GM19463 (cell line): Measurements from ENCODE around the gene KIF5B.
"Not testable (repeated sequence)": the region's sequence is repeated elsewhere in the genome, so short reads cannot be mapped to it uniquely, and the experiment has no call there.

Experiments
- ATAC-seq: cut with Tn5 transposase; IDR thresholded peaks from one replicate; pipeline ENCODE4 v1.9.1; 2021; ENCODE audit warnings: mild to moderate bottlenecking, moderate library complexity; ENCODE audit not compliant: unreplicated experiment

The KIF5B gene

DNA sequence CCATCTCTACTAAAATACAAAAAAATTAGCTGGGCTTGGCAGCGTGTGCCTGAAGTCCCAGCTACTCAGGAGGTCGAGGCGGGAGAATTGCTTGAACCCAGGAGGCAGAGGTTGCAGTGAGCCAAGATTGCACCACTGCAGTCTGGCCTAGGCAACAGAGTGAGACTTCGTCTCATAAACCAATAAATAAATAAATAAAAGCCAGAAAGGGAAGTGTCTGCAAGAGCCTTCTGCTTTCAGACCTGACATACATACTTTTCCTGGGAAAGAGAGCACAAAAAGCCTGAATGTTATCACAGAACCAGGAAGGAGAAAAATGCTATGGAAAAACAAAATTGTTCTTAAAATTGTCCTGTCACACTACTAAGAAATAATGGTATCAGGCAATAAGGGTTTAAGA lies 4.1 kb upstream of the KIF5B start:
- no peak for ATAC-seq

DNA sequence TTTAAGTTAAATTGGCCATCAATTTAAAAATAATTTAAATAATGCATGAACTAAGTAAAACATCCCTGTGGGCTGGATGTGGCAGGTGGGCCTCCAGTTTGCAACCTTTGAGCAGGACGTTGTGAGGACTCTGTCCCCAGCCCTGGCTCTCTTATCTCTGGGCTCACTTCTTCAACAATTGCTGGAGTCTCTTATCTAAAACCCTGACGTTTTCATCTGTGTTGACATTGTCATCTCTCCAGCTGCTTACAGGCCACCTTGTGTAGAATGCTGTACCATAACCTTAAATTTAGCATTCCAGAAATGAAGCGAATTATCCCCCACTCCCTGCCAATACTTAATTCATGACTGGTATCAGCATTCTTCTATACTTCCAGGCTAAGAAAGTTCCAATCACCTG lies 3.2 kb upstream of the KIF5B start:
- ATAC-seq: no peak

DNA sequence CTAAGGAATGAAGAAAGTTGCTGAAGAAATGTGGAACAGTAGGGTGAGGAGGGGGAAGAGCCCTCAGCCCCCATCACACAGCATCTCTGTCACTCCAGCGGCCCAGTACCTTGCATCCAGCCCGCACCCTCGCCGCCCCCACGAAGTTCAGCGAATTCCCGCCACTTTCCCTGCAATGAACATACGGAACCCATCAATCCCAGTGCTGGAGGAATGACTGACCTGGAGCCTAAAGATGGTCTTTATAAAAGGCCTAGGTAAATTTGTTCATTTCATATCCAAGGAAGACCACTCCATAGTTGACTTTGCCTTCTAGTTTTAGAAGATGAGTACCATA lies 779 bp upstream of the KIF5B start:
- no peak for ATAC-seq

DNA sequence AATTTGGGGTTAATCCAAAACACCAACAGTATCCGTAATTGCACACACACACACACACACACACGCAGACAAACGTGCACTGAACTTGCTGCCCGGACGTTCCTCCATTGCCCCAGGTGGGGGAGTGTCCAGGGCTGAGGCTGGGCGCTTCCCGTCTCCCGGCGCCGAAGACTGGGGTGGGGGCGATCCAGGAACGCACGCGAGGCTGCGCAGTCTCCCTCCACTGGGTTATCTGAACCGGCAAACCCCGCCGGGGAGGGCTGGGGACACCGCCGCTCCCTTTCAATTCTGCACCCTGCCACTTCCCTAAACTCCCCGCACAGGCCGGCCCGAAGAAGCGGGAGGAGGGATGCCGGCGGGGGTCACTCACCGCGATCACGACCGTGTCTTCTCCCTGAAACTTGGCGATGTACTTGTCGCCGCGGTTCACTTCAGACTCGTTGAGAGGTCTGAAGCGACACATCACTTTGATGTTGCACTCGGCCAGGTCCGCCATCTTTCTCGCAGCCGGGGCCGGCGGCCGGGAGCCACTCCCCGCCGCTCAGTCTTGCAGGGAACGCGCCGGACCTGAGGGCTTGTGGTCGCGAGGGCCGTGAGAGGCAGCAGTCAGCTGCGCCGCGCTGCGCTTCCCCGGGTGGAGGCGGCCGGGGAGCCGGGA lies 618 bp downstream of the KIF5B start:
- peak; percentile 46 for ATAC-seq

DNA sequence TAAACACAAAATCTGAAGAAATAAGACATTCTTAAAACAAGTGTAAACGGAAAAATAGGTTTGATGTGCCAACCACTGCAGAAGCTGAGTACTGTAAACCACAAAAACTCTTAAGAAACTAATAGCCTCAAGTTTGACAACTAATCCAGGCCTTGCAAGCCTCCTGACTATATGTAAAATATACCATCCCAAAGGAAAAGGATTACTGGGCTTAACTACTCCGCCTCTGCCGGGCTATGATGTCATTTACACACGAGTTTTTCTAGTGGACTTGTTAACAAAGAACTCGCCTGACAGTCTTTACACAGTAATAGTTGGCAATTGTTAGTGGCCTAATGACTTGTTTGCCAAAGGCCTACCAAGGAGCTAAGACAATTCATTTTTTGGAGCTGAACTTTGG lies 2.1 kb downstream of the KIF5B start:
- no peak for ATAC-seq

DNA sequence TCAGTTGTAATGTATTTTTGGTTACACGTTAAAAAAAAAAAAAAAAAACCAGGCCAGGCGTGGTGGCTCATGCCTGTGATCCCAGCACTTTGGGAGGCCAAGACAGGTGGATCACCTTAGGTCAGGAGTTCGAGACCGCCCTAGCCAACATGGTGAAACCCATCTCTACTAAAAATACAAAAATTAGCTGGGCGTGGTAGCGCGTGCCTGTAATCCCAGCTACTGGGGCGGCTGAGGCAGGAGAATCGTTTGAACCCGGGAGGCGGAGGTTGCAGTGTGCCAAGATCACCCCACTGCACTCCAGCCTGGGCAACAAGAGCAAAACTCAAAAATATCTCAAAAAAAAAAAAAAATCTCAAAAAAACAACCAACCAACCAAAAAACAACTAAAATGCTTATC lies 2.8 kb downstream of the KIF5B start:
- ATAC-seq: not testable (repeated sequence)

DNA sequence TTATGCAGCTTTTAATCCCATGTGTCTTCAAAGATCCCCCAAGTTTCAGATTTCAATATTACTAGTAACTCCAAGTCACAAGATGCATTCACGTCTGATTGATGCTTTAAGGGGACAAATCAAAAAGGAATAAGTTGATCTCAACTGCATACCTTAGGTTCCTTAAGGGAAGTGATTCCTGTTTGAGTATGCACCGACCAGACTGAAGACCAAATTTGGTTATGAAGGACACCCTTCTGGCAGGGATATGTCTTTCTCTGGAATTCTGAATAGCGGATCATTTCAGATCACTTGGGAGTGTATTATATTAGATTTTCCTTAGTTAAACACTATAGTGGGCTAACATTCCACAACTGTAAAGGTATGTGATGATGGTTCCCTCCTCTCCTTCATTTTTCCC lies 4.3 kb downstream of the KIF5B start:
- ATAC-seq: no peak

DNA sequence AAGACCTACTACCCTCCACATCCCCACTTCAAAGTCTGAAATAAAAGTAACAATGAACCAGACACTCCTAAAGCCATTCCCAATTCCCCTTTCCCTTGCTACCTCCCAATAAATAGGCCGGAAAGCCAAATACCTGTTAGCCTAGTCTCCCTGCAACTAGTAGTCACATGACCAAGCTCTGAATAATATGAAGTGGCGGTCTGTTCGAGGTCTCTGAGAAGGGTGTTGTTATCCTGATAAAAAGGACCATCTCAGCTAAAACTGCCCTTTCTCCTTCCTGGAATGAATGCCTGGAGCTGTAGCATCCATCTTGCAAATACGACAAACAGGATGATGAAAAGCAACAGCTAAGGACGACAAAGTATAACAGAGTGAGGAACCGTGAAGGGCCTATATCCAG lies 6.0 kb downstream of the KIF5B start:
- no peak for ATAC-seq

DNA sequence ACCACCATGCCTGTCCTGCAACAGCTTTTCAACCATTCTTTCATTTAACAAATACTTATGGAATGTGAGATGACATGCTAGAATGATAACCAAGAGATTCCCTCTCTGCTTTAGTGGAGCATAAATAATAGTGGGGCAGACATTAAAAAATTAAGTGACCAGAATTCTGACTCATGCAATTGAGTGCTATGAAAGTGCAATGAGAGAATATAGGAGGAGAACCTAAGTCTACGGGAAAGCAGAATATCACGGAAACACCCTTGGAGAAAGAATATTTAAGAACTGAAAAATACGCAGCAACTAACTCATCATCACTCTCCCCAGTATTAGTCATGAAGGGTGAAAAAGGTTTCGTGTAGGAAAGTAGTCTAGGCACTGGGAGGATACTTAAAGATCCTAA lies 7.1 kb downstream of the KIF5B start:
- ATAC-seq: no peak

DNA sequence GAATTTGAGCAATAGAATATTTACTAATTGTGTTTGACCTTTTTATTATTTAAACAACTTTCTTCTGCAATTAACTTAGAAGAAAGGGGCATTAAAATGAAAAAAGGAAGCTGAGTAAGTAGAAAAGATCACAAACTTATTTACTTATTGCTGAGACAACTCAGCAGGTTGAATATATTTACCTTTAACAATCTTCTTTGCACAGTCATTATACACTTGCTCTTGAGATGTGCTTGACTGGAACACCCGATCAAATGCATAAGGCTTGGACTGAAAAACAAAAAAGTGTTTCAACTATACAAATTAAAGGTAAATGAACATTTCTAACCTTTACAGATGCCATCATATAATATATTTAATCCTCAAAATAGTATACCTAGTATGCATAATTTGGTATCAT lies 7.9 kb downstream of the KIF5B start:
- ATAC-seq: no peak

DNA sequence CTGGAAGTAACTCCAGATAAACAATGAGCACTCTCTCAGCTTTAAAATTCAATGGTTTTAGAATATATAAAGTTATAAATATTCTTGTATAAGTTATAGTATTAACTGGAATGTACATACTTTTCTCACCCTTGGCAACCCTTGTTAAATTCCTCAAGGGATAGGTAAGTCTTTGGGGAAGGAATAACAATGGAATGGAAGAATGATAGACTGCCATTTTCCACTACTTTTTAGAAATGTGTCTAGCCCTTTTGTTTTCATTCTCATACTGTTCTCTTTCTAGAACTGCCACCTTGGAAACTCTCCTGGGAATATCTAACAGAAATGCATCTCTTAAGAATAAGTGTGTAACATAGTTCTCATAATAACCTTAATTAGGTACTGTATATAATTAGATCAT lies 8.3 kb downstream of the KIF5B start:
- ATAC-seq: no peak

DNA sequence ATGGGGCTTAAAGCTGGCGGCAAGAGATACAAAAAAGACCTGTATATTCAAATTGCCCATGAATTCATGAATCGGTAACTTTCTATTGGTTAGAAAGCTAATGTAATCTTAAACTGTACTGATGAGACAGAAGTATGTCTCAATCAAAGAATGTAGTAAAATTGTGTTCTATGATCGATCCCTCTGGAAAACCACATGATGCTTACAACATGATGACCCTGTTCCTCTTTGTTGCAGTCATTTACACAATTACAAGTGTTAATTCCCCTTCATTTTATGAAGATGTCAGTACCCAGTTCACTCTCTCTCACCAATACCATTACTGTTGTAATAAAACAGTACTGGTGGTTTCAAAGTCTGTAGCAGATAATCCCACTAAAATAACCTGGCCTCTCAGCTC lies 10.1 kb downstream of the KIF5B start:
- no peak for ATAC-seq

DNA sequence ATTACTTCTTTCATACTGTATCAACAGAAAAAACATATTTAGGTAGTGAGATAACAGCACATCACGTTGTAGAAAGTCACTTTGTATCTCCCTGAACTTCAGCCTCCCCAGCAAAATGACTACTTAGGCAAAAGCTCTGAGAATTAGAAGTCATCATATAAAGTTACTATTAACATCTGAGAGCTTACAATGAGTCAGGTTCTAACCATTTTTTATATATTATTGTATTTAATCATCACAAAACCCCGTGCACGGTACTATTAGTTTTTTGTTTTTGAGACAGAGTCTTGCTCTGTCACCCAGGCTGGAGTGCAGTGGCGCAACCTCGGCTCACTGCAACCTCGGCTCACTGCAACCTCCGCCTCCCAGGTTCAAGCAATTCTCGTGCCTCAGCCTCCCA lies 13.5 kb downstream of the KIF5B start:
- ATAC-seq: not testable (repeated sequence)

DNA sequence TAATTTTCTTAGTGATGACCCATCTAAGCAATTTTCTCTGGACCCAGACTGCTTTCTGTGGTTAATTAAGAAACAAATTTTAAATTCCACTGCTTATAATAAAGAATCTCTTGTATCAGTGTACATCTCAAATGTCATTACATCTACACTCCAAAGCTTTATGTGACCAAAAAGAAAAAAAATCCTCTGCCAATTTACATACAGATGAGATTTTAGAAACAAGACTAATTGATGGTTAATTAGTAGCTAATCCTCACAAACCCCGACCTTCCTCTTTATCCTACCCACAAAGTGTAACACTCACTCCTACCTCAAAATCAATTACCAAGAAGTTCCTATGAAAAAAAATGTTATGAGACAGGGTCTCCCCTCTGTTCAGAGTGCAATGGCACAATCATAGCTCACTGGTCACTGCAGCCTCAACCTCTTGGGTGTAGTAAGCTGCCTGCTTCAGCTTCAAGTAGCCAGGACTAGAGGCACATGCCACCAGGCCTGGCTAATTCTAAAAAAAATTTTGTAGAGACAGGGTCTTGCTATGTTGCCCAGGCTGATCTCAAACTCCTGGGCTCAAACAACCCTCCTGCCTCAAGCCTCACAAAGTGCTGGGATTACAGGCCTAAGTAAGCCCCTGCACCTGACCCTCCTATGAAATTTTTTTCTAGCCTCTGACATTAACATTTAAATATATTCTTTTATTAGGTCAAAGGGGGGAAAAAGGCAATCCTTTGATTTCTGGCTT lies 14.8 kb downstream of the KIF5B start:
- peak; percentile 48 for ATAC-seq

DNA sequence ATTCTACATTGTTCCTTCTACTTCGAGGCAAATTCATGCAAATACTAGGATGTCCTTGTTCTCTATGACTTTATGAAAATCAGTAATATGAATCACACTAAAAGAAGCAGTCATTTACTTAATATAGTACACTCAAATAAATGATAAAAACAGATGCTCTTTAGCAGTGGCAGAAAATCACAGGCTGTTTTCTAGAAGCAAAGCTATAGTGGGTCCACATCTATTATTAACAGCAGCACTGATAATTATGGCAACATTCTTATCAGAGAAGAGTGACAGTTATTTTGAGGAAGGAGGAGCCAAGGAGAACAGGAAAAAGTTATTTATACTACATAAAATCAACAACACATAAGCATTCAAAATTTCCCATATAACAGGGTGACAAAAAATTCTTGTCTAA lies 16.5 kb downstream of the KIF5B start:
- ATAC-seq: no peak

DNA sequence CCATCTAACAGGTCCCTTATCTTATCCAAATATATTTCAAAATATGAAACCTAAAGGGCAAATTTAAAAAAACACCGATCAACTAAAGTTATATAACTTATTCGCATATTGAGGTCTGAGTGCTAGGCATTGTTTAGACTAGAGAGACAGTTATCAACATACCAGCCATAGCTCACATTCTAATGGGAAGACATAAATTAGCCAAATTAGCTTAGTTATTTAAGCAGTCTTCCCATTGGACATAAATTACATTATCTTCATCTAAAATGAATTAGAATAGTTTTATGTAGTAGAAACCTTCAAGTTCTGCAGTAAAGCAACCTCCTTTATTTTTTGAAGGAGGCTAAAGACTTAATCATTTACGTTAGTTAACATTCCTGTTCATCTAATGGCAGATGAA lies 17.4 kb downstream of the KIF5B start:
- no peak for ATAC-seq

DNA sequence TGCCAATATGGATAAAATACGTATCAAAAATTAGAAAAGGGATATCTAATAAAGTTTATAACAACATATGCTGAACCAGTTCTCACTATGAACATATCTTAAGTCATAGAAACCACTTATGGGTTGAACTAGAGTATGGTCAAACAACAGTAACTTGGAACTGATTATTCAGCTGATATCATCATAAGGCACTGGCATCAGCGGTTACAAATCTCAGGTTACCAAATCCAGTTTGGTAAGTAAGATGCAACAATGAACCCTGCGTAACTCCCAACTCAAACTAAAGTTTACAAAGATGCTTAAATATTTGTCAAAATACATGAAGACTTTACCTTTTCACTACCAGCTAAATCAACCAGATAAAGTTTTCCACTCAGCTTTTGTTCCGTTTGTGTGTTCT lies 19.3 kb downstream of the KIF5B start:
- ATAC-seq: no peak

DNA sequence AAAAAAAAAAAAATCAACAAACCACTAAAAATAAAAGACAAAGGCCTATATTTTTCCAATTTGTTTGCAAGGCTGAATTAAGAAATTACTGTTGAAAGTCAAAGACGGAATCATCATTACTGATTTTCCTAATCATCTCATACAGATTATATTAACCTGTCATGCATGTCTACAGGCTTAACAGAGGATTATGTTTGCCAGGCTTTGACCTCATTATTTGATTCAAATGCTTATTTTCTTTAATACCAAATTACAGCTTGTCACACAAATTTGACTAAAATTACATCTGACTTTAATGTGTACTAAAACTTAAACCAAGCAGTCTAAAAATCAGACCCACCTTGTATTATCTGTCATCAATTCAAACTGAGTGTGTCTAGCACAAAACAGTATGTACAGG lies 21.2 kb downstream of the KIF5B start:
- ATAC-seq: no peak

DNA sequence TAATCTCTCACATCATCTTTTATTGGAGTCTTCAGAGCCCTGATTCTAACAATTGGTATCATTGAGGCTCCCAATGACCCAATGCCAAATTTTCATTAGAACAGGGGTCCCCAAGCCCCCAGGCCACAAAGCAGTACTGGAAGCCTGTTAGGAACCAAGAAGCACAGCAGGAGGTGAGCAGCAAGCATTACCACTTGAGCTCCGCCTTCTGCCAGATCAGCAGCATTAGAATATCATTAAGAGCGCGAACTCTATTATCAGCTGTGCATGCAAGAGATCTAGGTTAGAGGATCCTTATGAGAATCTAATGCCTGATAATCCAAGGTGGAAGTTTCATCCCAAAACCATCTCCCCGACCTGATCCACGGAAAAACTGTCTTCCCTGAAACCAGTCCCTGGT lies 23.1 kb downstream of the KIF5B start:
- ATAC-seq: no peak

DNA sequence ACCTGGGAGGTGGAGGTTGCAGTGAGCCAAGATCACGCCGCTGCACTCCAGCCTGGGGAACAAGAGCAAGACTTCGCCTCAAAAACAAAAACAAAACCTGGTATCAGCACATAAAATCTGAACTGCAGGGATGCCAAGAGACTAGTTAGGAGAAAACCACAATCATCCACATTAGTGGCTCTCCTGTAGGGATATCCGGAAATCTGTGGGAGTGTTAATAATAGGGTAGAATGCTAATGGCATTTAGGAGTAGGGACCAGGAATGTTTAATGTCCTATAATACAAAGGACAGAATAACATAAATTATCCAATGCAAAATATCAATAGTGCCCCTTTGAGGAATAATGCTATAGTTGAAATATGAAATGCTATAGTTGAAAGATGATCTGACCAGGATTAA lies 24.3 kb downstream of the KIF5B start:
- ATAC-seq: no peak

DNA sequence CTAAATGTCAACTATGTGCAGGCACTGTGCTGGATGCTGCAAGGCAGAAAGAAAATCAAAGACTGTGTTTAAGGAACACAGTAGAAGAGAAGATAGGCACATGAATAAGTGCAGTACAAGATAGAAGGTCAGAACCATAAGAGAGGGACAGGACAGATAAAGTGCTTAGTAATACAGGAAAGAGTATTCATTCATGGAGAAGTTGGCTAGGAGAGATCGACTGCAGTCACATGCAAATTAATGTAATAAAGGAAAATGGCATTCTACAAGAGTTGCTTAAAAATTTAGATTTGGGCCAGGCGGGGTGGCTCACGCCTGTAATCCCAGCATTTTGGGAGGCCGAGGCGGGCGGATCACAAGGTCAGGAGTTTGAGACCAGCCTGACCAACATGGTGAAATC lies 24.8 kb downstream of the KIF5B start:
- ATAC-seq: no peak

DNA sequence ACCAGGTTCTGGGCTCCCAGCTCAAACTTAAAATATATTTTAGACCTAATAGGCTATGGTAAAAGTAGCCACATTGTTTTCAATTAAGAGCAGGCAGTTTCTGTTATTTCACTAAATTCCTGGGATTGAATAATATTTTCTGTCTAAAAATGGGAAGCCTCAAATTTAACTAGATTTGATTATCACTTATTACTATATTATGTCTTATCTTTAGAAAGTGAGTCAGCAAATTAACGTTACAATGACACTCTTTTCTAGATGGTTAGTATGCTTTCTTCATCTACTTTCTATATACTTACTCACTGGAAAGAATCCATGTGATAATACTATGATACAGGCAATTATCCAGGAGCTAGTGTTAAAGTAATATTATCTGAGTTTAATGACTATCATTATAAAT lies 27.5 kb downstream of the KIF5B start:
- no peak for ATAC-seq

DNA sequence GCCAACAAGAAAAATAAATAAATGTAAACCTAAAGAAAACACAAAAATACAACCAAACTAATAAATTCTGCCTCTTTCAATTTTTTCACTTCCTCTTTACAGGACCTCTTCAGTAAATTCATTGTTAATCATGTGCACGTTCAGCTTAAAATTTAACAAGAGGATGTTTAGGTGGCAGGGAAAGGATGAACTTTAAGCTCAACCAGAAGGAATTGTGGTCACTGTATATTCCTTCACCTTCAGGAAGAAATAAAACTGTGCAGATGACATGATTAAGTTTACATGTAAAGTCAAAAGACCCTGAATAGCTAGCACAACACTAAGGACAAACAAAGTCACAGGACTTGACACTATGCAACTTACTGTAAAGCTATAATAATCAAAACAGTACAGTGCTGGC lies 33.0 kb downstream of the KIF5B start:
- ATAC-seq: no peak
